ENCODE measurements around the gene DEUP1. TPM values are rescaled to one million over a fixed set of nuclear protein-coding genes. Genes with fewer than 3 reads are reported as not detected.
A peak's percentile ranks its signal among the peaks of the same experiment; 100 is the strongest.

The DEUP1 gene
- total and polyA plus RNA-seq, 9 of the 15 experiments (the other 6 are each of a cell fraction or from before 2014, with no cell fraction given) = 1.4 to 10.9 (median 9.3) TPM

DNA sequence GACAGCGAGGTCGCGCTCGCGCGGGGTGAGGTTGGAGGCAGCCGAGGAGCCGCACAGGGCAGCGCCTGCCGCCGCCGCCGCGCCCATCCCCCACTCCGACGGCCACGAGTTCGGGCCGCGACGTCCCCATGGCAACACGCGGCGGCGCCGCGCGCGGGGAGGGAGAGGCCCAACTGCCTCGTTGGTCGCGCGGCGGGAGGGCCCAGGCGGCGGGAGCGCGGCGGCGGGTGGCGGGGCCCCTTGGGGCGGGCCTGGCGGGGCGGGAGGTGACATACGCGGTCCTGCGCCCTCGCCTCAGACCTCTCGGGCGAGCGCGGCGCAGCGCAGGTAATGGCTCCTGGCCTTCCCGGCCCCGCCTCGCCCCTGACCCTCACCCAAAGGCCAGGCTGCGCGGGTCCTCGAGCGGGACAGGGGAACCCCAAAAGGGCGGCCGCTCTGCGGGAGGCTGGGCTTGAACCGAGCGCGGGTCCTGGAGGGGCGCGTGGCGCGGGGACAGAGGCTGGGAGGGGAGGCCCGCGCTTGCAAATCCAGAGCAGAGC lies at the start of gene DEUP1 (continued):
- TF ChIP-seq TBL1XR1 (IDR thresholded peaks at IDR 0.05; ENCODE audit: low read length in 2 of 2) = no peak
- no peak for TF ChIP-seq GTF2B (IDR thresholded peaks at IDR 0.05; ENCODE audit: extremely low read depth, insufficient read length)
- TF ChIP-seq ZFX (CRISPR knock-in tag; IDR thresholded peaks at IDR 0.05) = peak; percentile 38; the same call in 1 of the 2 replicates
- TF ChIP-seq CTBP1 (IDR thresholded peaks at IDR 0.05; ENCODE audit: borderline replicate concordance) = peak; percentile 70; the same call in 1 of the 2 replicates
- TF ChIP-seq, protein P1, sequence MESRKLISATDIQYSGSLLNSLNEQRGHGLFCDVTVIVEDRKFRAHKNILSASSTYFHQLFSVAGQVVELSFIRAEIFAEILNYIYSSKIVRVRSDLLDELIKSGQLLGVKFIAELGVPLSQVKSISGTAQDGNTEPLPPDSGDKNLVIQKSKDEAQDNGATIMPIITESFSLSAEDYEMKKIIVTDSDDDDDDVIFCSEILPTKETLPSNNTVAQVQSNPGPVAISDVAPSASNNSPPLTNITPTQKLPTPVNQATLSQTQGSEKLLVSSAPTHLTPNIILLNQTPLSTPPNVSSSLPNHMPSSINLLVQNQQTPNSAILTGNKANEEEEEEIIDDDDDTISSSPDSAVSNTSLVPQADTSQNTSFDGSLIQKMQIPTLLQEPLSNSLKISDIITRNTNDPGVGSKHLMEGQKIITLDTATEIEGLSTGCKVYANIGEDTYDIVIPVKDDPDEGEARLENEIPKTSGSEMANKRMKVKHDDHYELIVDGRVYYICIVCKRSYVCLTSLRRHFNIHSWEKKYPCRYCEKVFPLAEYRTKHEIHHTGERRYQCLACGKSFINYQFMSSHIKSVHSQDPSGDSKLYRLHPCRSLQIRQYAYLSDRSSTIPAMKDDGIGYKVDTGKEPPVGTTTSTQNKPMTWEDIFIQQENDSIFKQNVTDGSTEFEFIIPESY (CRISPR knock-in tag; IDR thresholded peaks at IDR 0.05) = peak; percentile 87
- TF ChIP-seq SMAD4 (CRISPR knock-in tag; conservative IDR thresholded peaks at IDR 0.05) = peak; percentile 85
- TF ChIP-seq POLR2A (conservative IDR thresholded peaks at IDR 0.05) = peak; percentile 60; the same call in 1 of the 2 replicates
- TF ChIP-seq PRMT5 (CRISPR knock-in tag; IDR thresholded peaks at IDR 0.05) = no peak
- peak; percentile 85 for TF ChIP-seq POLR2G (IDR thresholded peaks at IDR 0.05; ENCODE audit: low read depth, low read length)
- TF ChIP-seq MITF (IDR thresholded peaks at IDR 0.05) = peak; percentile 67; the same call in 1 of the 2 replicates
- TF ChIP-seq GMEB1 (CRISPR knock-in tag; IDR thresholded peaks at IDR 0.05) = peak; percentile 70
- TF ChIP-seq ZKSCAN8 (CRISPR knock-in tag; IDR thresholded peaks at IDR 0.05) = 0 out of 2 replicates have a peak, but pooled peaks have one; percentile 11
- TF ChIP-seq, protein P2, sequence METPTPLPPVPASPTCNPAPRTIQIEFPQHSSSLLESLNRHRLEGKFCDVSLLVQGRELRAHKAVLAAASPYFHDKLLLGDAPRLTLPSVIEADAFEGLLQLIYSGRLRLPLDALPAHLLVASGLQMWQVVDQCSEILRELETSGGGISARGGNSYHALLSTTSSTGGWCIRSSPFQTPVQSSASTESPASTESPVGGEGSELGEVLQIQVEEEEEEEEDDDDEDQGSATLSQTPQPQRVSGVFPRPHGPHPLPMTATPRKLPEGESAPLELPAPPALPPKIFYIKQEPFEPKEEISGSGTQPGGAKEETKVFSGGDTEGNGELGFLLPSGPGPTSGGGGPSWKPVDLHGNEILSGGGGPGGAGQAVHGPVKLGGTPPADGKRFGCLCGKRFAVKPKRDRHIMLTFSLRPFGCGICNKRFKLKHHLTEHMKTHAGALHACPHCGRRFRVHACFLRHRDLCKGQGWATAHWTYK (CRISPR knock-in tag; IDR thresholded peaks at IDR 0.05) = 0 out of 2 replicates have a peak, but pooled peaks have one; percentile 20
- 0 out of 2 replicates have a peak, but pooled peaks have one; percentile 21 for TF ChIP-seq DMBX1 (CRISPR knock-in tag; IDR thresholded peaks at IDR 0.05; ENCODE audit: borderline replicate concordance)
- TF ChIP-seq ATF1 (CRISPR knock-in tag; IDR thresholded peaks at IDR 0.05) = no peak
- TF ChIP-seq ATF1 (tag; IDR thresholded peaks at IDR 0.05) = peak; percentile 38; the same call in 1 of the 2 replicates
- TF ChIP-seq ZNF589 (CRISPR knock-in tag; IDR thresholded peaks at IDR 0.05; ENCODE audit: low read depth) = no peak
- peak; percentile 77 for TF ChIP-seq ZNF24 (IDR thresholded peaks at IDR 0.05)
- no peak for TF ChIP-seq NR2C2 (CRISPR knock-in tag; IDR thresholded peaks at IDR 0.05)
- peak; percentile 42; the same call in 1 of the 2 replicates for TF ChIP-seq NR2C2 (tag; IDR thresholded peaks at IDR 0.05)
- TF ChIP-seq NFIC (IDR thresholded peaks at IDR 0.05) = peak; percentile 42; the same call in 1 of the 2 replicates
- peak; percentile 43; the same call in 1 of the 2 replicates for TF ChIP-seq FOXJ2 (tag; IDR thresholded peaks at IDR 0.05)
- TF ChIP-seq BMI1 (IDR thresholded peaks at IDR 0.05; ENCODE audit: low read length) = peak; percentile 58; the same call in 1 of the 2 replicates
